Endothelial cell of umbilical vein (primary cell): ENCODE data around the gene SYTL2. TPM values are rescaled to one million over a fixed set of nuclear protein-coding genes. Genes with fewer than 3 reads are reported as not detected.

Experiments
- BruUV-seq: library from RNA; stranded (reverse); fragments of 400-500 nt; replicated peaks from 2 replicates; lab custom pipeline; 2021; lab: Mats Ljungman, UMichigan
- CTCF ChIA-PET: fragments of 300-600, 350-600 bp; sonication (Branson Sonifier 250); formaldehyde crosslinking; loops from one replicate; lab custom pipeline; 2021; ENCODE audit warnings: antibody characterized with exemption, inconsistent platforms; lab: Charles Lee
- POLR2A ChIA-PET: fragments of 300-600, 350-600 bp; sonication (Branson Sonifier 250); formaldehyde crosslinking; loops from one replicate; lab custom pipeline; 2021; ENCODE audit warnings: antibody characterized with exemption, inconsistent platforms; lab: Charles Lee
- DNase-seq: peaks from one replicate; pipeline ENCODE4 v3.0.0-alpha.2; 2011; ENCODE audit warnings: low read depth, low spot score
- FAIRE-seq: peaks from 2 replicates; lab custom pipeline; 2011; peaks lifted over from hg19 to GRCh38; lab: Jason Lieb, UNC
- H2AFZ ChIP-seq: 2 replicates; pipeline ENCODE4 v1.6.0; 2012; ENCODE audit warnings: low read depth, low read length, control low read depth, inconsistent platforms
- H3K27ac ChIP-seq: 2 replicates; pipeline ENCODE4 v1.5.1; 2011; ENCODE audit warnings: low read depth, mild to moderate bottlenecking, control low read depth, low read length, moderate library complexity; ENCODE audit not compliant: insufficient read depth
- H3K27me3 ChIP-seq, 2 experiments: 2 replicates each; pipeline versions ENCODE4 v1.6.0 to v1.6.1; 2011; ENCODE audit warnings: low read length in 2 of 2, mixed read lengths in 1 of 2; ENCODE audit not compliant: control insufficient read depth in 2 of 2, insufficient read depth in 2 of 2
- H3K36me3 ChIP-seq, 2 experiments: 2 replicates in 1 of 2; 3 replicates in 1 of 2; pipeline ENCODE4 v1.5.1; 2011; ENCODE audit warnings: low read length in 2 of 2, mild to moderate bottlenecking in 1 of 2, moderate library complexity in 1 of 2; ENCODE audit not compliant: control insufficient read depth in 2 of 2, insufficient read depth in 2 of 2; ENCODE audit errors: extremely low read depth in 1 of 2
- H3K4me1 ChIP-seq: 3 replicates; pipeline ENCODE4 v1.5.1; 2011; ENCODE audit warnings: mild to moderate bottlenecking, low read length; ENCODE audit not compliant: control insufficient read depth, insufficient read depth; ENCODE audit errors: extremely low read depth
- H3K4me2 ChIP-seq: 2 replicates; pipeline ENCODE4 v1.6.1; 2011; ENCODE audit warnings: low read length, control low read depth, mixed read lengths; ENCODE audit not compliant: insufficient read depth
- H3K4me3 ChIP-seq, 3 experiments: fragments of 200-600 bp in 1 of 3; sonication (generic), shearing (Covaris generic) in 1 of 3; replicated peaks in 1 of 3; 2 replicates each; pipeline ENCODE4 v1.5.1; 2011 to 2016; ENCODE audit warnings: control low read depth in 3 of 3, low read length in 3 of 3, mild to moderate bottlenecking in 2 of 3, inconsistent platforms in 1 of 3, low read depth in 1 of 3, moderate library complexity in 1 of 3; ENCODE audit not compliant: insufficient read depth in 1 of 3
- H3K79me2 ChIP-seq: 2 replicates; pipeline ENCODE4 v1.6.0; 2012; ENCODE audit warnings: low read length, inconsistent platforms; ENCODE audit not compliant: control insufficient read depth, insufficient read depth
- H3K9ac ChIP-seq: replicated peaks from 2 replicates; pipeline ENCODE3; 2011; ENCODE audit warnings: low read length, control low read depth; ENCODE audit not compliant: insufficient read depth; ENCODE audit errors: extremely low read depth
- H3K9me1 ChIP-seq: replicated peaks from 3 replicates; pipeline ENCODE4 v1.6.0; 2011; ENCODE audit warnings: mild to moderate bottlenecking, low read length; ENCODE audit not compliant: control insufficient read depth, insufficient read depth; ENCODE audit errors: extremely low read depth
- H3K9me3 ChIP-seq: replicated peaks from 2 replicates; pipeline ENCODE4 v1.5.1; 2012; ENCODE audit warnings: low read length, inconsistent platforms; ENCODE audit not compliant: control insufficient read depth, insufficient read depth
- H4K20me1 ChIP-seq: replicated peaks from 2 replicates; pipeline ENCODE3; 2011; ENCODE audit warnings: mild to moderate bottlenecking, low read length; ENCODE audit not compliant: control insufficient read depth, insufficient read depth; ENCODE audit errors: extremely low read depth
- EZH2 ChIP-seq: IDR thresholded peaks from 2 replicates; pipeline ENCODE4 v1.6.1; 2012; ENCODE audit warnings: borderline replicate concordance, low read depth, mild to moderate bottlenecking, moderate library complexity, low read length, inconsistent platforms; ENCODE audit not compliant: severe bottlenecking
- FOS ChIP-seq: IDR thresholded peaks from 2 replicates; pipeline ENCODE4 v1.6.1; 2011; ENCODE audit warnings: mild to moderate bottlenecking, low read length, moderate library complexity, borderline replicate concordance; ENCODE audit not compliant: insufficient read depth
- GATA2 ChIP-seq: IDR thresholded peaks from 2 replicates; pipeline ENCODE4 v1.7.0; 2011; ENCODE audit warnings: low read depth, mild to moderate bottlenecking, moderate library complexity, mixed read lengths, low read length; ENCODE audit not compliant: insufficient read length, insufficient read depth
- JUN ChIP-seq: IDR thresholded peaks from 2 replicates; pipeline ENCODE4 v1.6.1; 2011; ENCODE audit warnings: borderline replicate concordance, low read depth; ENCODE audit not compliant: insufficient read length, insufficient read depth
- MYC ChIP-seq: IDR thresholded peaks from one replicate; pipeline ENCODE4 v1.6.1; 2011; ENCODE audit warnings: mild to moderate bottlenecking, low read depth, low read length
- POLR2A ChIP-seq: IDR thresholded peaks from 2 replicates; pipeline ENCODE4 v1.6.1; 2012; ENCODE audit warnings: low read depth, mild to moderate bottlenecking, control low read depth, low read length
- POLR2AphosphoS5 ChIP-seq: IDR thresholded peaks from 2 replicates; pipeline ENCODE4 v1.6.1; 2012; ENCODE audit warnings: low read depth, mild to moderate bottlenecking, control low read depth, low read length, moderate library complexity; ENCODE audit not compliant: insufficient read depth
- dilution Hi-C: fragments of 300-500 bp; cut with MboI; formaldehyde crosslinking; loops from one replicate; pipeline ENCODE4 v1.15.0; 2019; ENCODE audit warnings: low sequenced_read_pairs; ENCODE audit not compliant: extremely low pct_ligation_motif_present
- intact Hi-C: fragments of 100-400 bp; cut with micrococcal nuclease; formaldehyde crosslinking; loops from one replicate; pipeline ENCODE4 v1.10.0; 2022
- polyA plus RNA-seq, 4 experiments: library from polyadenylated mRNA; depleted of rRNA in 3 of 4; stranded (reverse) in 3 of 4; unstranded in 1 of 4; fragments of >200 nt; gene quantifications; 2 replicates each; pipeline versions ENCODE4 v1.2.1 to v1.2.3, GENCODE V29; 2011 to 2012; ENCODE audit warnings: missing spikeins in 1 of 4
- total RNA-seq: library from RNA; stranded (reverse); gene quantifications from 2 replicates; pipeline ENCODE4 v1.2.3, GENCODE V29; 2021
- TF ChIP-seq, protein P1 (sequence below), 2 donors: IDR thresholded peaks; 1 replicate in 1 of 2; 2 replicates in 1 of 2; pipeline ENCODE4 v1.5.1; 2011; ENCODE audit warnings: low read length in 2 of 2, mild to moderate bottlenecking in 2 of 2, moderate library complexity in 2 of 2, control low read depth in 1 of 2, inconsistent platforms in 1 of 2, low read depth in 1 of 2; ENCODE audit not compliant: insufficient read depth in 1 of 2; ENCODE audit errors: extremely low read depth in 1 of 2
- TF ChIP-seq, protein P2 (sequence below): IDR thresholded peaks from 2 replicates; pipeline ENCODE4 v1.6.1; 2011; ENCODE audit not compliant: insufficient read depth, insufficient read length

Gene SYTL2
- total and polyA plus RNA-seq, 2 donors (not counting 3 experiments of a cell fraction or from before 2014, with no cell fraction given), result 1.4 to 2.4 TPM

DNA sequence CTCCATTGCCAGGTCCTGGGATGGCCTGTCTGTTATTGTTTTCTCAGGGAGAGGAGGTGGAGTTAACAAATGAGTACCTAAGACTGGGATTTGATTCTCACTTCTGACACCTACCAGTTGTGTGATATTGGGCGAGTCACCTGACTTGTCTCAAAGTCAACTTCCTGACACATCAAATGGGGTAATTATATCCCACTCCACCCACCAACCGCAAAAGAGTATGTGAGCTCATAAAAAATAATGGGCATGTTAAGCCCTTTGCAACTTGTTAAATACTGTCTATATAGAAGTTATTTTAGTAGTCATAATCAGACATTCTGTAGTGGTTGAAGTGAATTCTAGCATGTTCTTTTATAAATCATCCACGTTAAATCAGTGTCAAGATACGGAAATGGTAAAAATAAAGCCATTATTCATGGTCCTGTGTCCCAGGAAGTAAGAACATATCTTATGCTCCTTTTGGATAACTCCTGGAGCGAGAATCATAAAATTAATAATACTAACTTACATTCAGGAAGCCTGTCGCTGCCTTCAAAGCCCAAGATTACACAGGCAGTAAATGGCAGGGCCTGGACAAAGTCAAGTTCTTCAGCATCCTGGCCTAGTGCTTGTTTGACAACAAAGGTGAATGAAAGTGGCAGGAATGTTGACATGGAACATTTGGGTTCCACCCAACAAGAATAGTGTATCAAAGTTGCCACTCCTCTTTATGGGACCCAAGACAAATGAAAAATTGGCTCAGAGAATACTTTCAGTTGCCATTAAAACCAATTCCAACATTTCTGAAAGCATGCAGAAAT lies 54.3 kb downstream of the SYTL2 start:
- FAIRE-seq, result no peak
- BruUV-seq, result no TSS peak

More for the DNA sequence above, 54.3 kb downstream of the SYTL2 start:
- no peak overlapping the region for H2AFZ ChIP-seq
- H3K27ac ChIP-seq, result no peak overlapping the region
- intact Hi-C loops, result loop anchor here (5.0 kb wide), 1 partner anchor 41 kb away; no protein-coding TSS in a partner anchor
- no peaks in the 10 kb centered on the region for H3K9me1 ChIP-seq
- peaks cover 3 to 6% of the 10 kb centered on the region in 2 experiments for H3K27me3 ChIP-seq
- H3K36me3 ChIP-seq, result no peaks in the 10 kb centered on the region
- CTCF ChIA-PET, result no interaction called here
- H3K9ac ChIP-seq, result no peak overlapping the region
- dilution Hi-C loops, result no loop called here
- peaks cover 5% of the 10 kb centered on the region for H3K4me1 ChIP-seq
- no peaks in the 10 kb centered on the region for H3K79me2 ChIP-seq
- no peak overlapping the region for H3K4me3 ChIP-seq
- DNase-seq, result no peak
- TF ChIP-seq MYC, result no peak
- TF ChIP-seq GATA2, result no peak
- no peak for TF ChIP-seq JUN
- no peak for TF ChIP-seq POLR2A
- no peak for TF ChIP-seq EZH2
- no peak for TF ChIP-seq FOS
- TF ChIP-seq, protein P1, sequence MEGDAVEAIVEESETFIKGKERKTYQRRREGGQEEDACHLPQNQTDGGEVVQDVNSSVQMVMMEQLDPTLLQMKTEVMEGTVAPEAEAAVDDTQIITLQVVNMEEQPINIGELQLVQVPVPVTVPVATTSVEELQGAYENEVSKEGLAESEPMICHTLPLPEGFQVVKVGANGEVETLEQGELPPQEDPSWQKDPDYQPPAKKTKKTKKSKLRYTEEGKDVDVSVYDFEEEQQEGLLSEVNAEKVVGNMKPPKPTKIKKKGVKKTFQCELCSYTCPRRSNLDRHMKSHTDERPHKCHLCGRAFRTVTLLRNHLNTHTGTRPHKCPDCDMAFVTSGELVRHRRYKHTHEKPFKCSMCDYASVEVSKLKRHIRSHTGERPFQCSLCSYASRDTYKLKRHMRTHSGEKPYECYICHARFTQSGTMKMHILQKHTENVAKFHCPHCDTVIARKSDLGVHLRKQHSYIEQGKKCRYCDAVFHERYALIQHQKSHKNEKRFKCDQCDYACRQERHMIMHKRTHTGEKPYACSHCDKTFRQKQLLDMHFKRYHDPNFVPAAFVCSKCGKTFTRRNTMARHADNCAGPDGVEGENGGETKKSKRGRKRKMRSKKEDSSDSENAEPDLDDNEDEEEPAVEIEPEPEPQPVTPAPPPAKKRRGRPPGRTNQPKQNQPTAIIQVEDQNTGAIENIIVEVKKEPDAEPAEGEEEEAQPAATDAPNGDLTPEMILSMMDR (IDR thresholded peaks at IDR 0.05; ENCODE audit: extremely low read depth in 1 of 2, insufficient read depth in 1 of 2, low read depth in 1 of 2, low read length in 2 of 2), result no peak
- TF ChIP-seq POLR2AphosphoS5, result no peak
- TF ChIP-seq, protein P2, sequence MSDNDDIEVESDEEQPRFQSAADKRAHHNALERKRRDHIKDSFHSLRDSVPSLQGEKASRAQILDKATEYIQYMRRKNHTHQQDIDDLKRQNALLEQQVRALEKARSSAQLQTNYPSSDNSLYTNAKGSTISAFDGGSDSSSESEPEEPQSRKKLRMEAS, result no peak
- H3K4me2 ChIP-seq, result no peak overlapping the region
- no peaks in the 10 kb centered on the region for H3K9me3 ChIP-seq
- POLR2A ChIA-PET, result no interaction called here
- no peaks in the 10 kb centered on the region for H4K20me1 ChIP-seq
